GM21528 (cell line): Measurements from ENCODE around the gene P4HB.

Experiments
- ATAC-seq: cut with Tn5 transposase; IDR thresholded peaks from one replicate; pipeline ENCODE4 v1.9.1; 2021; ENCODE audit warnings: mild to moderate bottlenecking, moderate library complexity; ENCODE audit not compliant: unreplicated experiment, low FRiP score

P4HB gene

GRCh38 chr17:81869221-81870130 is 9.1 kb upstream of the P4HB start:
- ATAC-seq, result no peak

DNA sequence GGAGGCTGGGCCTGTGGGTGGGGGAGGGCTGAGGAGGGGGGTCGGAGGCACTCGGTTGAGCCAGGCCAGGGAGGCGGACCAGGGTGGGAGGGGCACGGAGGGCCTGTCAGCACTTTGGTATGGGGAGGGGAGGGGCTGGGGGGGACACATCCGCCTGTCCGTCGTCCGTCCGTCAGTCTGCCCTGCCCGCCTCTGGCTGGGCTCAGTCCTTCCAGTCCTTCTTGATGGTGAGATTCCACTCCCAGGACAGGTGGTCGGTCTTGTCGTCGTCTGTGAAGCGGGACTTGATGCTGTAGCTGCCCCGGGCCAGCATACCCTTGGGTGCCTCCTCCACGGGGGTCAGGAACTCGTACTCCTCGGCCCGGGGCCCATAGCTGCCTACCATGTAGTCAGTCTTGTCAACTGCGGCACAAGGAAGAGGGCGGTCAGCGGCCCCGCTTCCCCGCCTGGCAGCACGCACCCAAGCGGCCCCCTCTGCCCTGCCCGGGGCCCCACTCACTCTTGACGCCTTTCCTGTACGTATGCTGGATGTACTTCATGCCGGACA is 8.4 kb upstream of the P4HB start:
- ATAC-seq, result no peak

- no peak for ATAC-seq
These were observed 7.8 kb upstream of the P4HB start for GRCh38 chr17:81867991-81868673.

GRCh38 chr17:81867170-81867990 is 7.0 kb upstream of the P4HB start:
- ATAC-seq, result no peak

- ATAC-seq, result no peak
These were observed 6.3 kb upstream of the P4HB start for GRCh38 chr17:81866440-81867169.

- ATAC-seq, result no peak
These were observed 5.6 kb upstream of the P4HB start for GRCh38 chr17:81865733-81866439.

GRCh38 chr17:81865358-81865732 is 5.0 kb upstream of the P4HB start:
- no peak for ATAC-seq

GRCh38 chr17:81863833-81864768 is 3.8 kb upstream of the P4HB start:
- ATAC-seq, result no peak

DNA sequence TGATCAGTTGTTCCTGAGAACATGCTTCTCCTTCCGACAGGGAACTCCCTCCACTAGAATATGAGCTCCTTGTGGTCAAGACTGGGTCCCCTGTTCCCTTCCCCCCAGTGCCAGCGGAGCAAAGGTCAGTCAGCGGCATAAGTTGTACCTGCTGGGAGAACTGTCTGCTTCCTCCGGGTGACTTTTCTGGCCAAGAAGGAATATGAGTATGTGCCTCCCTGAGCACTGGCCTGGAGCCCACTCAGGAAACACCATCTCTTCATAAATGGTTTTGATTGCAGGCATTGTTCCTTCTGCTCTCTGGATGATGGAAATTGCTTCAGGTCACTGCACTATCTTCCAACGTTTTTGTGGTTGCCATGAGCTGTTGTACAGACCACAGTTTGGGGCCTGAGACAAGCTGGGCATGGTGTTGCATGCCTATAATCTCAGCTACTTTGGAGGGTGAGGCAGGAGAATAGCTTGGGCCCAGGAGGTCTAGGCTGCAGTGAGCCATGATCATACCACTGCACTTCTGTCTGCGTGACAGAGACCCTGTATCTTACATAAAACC is 2.9 kb upstream of the P4HB start:
- no peak for ATAC-seq

DNA sequence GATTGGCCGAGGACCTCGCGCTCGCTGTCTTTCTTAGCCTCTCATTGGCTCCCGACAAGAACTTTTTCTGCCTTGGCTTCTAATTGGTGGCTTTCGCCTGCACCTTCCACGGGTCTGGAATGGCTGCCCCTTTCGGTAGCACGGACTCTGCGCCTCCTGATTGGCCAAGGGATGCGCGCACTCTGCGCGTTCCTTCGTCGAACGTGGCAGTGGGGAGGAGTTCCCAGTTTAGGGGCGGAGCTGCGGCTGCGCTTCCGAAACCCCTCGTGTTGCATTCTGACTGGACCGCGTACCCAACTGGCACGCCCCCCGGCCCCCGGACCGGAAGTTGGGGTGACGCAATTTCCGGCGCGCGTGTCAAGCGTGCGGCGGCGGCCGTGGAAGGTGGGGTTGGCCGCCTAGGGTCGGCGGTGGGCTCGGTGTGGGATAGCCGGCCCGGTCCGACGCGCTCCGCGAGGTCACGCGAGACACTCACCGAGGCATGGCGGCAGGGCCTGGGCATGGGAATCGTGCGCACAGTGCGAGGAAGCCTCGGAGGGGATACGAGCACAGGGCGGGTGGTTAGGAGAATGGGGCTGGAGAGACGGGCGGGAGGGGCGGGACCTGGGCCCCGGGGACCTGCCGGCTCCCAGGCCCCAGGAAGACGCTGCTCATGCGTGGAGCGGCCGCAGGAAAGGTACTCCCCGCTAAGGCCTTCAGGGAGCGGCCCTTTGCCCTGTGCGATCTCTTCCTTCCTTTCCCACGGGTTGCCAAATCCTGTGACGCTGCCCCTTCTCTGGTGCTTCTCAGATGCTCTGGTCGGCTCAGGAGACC is 627 bp upstream of the P4HB start:
- ATAC-seq, result peak; percentile 82

DNA sequence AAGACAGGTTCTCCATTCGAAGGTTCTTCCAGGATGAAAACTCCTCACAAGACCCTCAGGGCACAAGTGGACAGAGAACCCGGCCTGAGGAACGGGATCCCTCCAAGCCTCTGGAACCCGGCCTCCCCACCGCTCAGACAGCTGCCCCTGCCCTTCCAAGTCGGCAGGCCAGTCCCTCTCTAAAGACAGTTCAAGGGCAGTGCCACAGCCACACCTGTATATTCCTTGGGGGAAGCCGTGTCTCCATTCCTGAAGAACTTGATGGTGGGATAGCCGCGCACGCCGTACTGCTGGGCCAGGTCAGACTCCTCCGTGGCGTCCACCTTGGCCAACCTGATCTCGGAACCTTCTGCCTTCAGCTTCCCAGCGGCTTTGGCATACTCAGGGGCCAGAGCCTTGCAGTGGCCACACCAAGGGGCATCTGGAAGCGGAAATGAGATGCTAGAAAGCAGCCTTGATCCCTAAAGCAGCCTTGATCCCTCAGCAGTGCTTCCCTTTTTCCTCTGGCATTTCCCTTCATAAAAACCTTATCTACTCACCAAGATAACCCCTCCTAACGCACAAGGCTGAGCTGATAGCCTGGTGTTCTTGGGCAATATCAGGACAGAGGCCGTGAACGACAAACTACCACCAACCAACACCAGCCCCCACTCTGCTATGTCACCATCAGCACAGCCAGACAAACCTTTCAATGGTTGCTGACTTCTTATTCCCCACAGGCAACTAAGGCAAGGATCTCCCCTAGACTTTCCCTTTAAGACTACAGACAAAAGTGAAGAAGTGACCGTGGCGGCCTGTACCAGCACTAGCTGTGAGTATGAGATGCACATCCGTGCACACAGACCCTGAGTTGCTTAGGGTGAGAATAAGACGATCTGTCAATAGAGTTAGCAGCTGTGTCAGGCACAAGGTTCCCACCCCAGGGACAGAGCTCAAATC is 1.1 kb downstream of the P4HB start:
- no peak for ATAC-seq

GRCh38 chr17:81858170-81858966 is 2.0 kb downstream of the P4HB start:
- no peak for ATAC-seq

DNA sequence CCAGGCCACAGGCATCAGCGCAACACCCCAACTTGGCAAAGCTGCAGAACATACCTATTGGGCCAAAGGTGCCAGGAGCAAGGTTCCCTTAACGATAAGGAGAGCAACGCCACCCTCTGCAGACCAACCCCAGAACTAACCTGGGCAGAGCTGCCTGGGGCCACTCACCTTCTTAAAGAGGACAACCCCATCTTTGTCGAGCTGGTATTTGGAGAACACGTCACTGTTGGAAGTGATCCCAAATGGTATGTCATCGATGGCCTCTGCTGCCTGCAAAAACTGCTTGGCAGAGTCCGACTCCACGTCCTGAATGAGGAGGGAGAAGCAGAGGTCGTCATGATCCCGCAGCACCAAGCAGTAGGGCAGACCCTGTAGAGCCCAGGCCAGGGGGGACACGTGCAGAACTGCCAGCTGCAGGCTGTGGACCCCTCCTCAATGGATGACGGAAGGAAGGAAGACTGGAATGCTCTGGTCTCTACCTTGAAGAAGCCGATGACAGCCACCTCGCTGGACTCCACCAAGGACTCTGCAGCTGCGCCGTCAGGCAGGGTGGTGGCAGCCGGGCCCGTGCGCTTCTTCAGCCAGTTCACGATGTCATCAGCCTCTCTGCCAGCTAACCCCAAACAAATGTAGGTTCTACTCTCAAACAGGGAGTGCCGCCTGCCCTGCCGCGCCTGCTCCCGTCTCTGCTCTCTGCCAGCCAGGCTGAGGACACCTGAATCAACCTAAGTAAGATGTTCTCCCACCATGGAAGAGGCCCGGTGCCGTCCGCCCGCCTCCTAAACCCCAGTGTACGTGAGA is 5.2 kb downstream of the P4HB start:
- ATAC-seq, result no peak

- no peak for ATAC-seq
These were observed 8.1 kb downstream of the P4HB start for GRCh38 chr17:81852237-81852636.

DNA sequence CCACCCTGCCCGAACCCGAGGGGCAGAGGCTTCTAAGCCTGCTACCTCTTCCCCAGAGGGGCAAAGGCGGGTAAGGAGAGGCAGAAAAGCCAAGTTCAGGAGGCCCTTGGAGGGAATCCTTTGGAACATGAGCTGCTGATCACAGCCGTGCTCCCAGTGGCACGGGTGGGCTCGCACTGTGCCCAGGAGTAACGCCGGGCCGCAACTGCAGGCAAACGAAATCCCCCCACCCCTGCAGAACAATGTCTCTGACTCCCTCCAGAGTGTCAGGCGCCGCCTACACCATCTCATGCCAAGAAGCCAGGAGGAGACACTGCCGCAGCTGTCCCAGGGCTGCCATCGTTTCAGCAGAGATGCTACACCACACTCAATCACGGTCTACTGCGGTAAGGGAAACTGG is 8.9 kb downstream of the P4HB start:
- no peak for ATAC-seq
